WTC11 (cell line): ENCODE measurements around the gene SLC37A3. TPM values are rescaled to one million over a fixed set of nuclear protein-coding genes. Genes with fewer than 3 reads are reported as not detected.

Source experiments
- ATAC-seq: fragments of 200-7000 bp; cut with Tn5 transposase; 2 replicates; pipeline ENCODE4 v1.10.0; 2021; ENCODE audit warnings: mild to moderate bottlenecking, moderate library complexity
- CTCF ChIA-PET: fragments of 300-600 bp; sonication (Branson Sonifier 250); formaldehyde crosslinking; loops from one replicate; lab custom pipeline; 2021; ENCODE audit warnings: antibody characterized with exemption; lab: Charles Lee
- POLR2A ChIA-PET: fragments of 350-600 bp; sonication (Branson Sonifier 250); formaldehyde crosslinking; loops from one replicate; lab custom pipeline; 2021; ENCODE audit warnings: antibody characterized with exemption; lab: Charles Lee
- DNase-seq: peaks from one replicate; pipeline ENCODE4 v3.0.0; 2021; ENCODE audit warnings: low spot score
- H3K27ac Mint-ChIP-seq: 2 replicates; pipeline ENCODE4 v1.8.0; 2021; ENCODE audit warnings: mixed read lengths
- H3K27me3 Mint-ChIP-seq: 2 replicates; pipeline ENCODE4 v1.8.0; 2021; ENCODE audit warnings: low read depth, mild to moderate bottlenecking, moderate library complexity, mixed read lengths
- H3K36me3 Mint-ChIP-seq: 2 replicates; pipeline ENCODE4 v1.8.0; 2021; ENCODE audit warnings: mixed read lengths
- H3K4me1 Mint-ChIP-seq: 2 replicates; pipeline ENCODE4 v1.8.0; 2022; ENCODE audit warnings: mixed read lengths
- H3K4me3 Mint-ChIP-seq: 2 replicates; pipeline ENCODE4 v1.8.0; 2021; ENCODE audit warnings: mild to moderate bottlenecking, moderate library complexity, mixed read lengths
- H3K9me3 Mint-ChIP-seq: 2 replicates; pipeline ENCODE4 v1.8.0; 2021; ENCODE audit warnings: mixed read lengths
- ATF1 ChIP-seq: sonication (generic); formaldehyde crosslinking; IDR thresholded peaks from 2 replicates; pipeline ENCODE4 v1.8.1; 2023; ENCODE audit warnings: mild to moderate bottlenecking, moderate library complexity, missing genetic modification reagents
- CBFB ChIP-seq: sonication (generic); formaldehyde crosslinking; IDR thresholded peaks from 2 replicates; pipeline ENCODE4 v1.8.1; 2022; ENCODE audit warnings: mild to moderate bottlenecking, low read depth, missing genetic modification reagents
- EMX1 ChIP-seq: fragments of 250-450 bp; sonication (Bioruptor Pico); IDR thresholded peaks from 2 replicates; pipeline ENCODE4 v1.8.0; 2021; ENCODE audit warnings: mild to moderate bottlenecking
- ESRRA ChIP-seq: sonication (generic); formaldehyde crosslinking; IDR thresholded peaks from 2 replicates; pipeline ENCODE4 v1.8.1; 2022; ENCODE audit warnings: mild to moderate bottlenecking, missing genetic modification reagents, borderline replicate concordance
- GRHL2 ChIP-seq: fragments of 250-450 bp; sonication (Bioruptor Pico); IDR thresholded peaks from 2 replicates; pipeline ENCODE4 v1.8.0; 2022; ENCODE audit warnings: mild to moderate bottlenecking, moderate library complexity; ENCODE audit not compliant: insufficient replicate concordance, severe bottlenecking
- HMGA2 ChIP-seq: fragments of 250-450 bp; sonication (Bioruptor Pico); IDR thresholded peaks from 2 replicates; pipeline ENCODE4 v1.4.0; 2021; ENCODE audit warnings: mild to moderate bottlenecking, moderate library complexity
- JAZF1 ChIP-seq: fragments of 250-450 bp; sonication (Bioruptor Pico); IDR thresholded peaks from 2 replicates; pipeline ENCODE4 v1.9.0; 2021; ENCODE audit warnings: moderate library complexity, mild to moderate bottlenecking, inconsistent platforms
- JUN ChIP-seq: sonication (generic); formaldehyde crosslinking; IDR thresholded peaks from 2 replicates; pipeline ENCODE4 v1.8.0; 2023; ENCODE audit warnings: mild to moderate bottlenecking, missing genetic modification reagents
- MXD4 ChIP-seq: fragments of 250-450 bp; sonication (Bioruptor Pico); IDR thresholded peaks from 2 replicates; pipeline ENCODE4 v1.8.0; 2021; ENCODE audit warnings: mild to moderate bottlenecking, moderate library complexity, borderline replicate concordance
- MYBL2 ChIP-seq: sonication (generic); formaldehyde crosslinking; IDR thresholded peaks from 2 replicates; pipeline ENCODE4 v1.8.1; 2023; ENCODE audit warnings: mild to moderate bottlenecking, moderate library complexity, missing genetic modification reagents
- NR2C2 ChIP-seq: sonication (generic); formaldehyde crosslinking; IDR thresholded peaks from 2 replicates; pipeline ENCODE4 v1.8.0; 2022; ENCODE audit warnings: mild to moderate bottlenecking, missing genetic modification reagents
- SMAD4 ChIP-seq: sonication (generic); formaldehyde crosslinking; IDR thresholded peaks from 2 replicates; pipeline ENCODE4 v1.8.0; 2022; ENCODE audit warnings: mild to moderate bottlenecking, missing genetic modification reagents
- ZNF263 ChIP-seq: sonication (generic); formaldehyde crosslinking; IDR thresholded peaks from 2 replicates; pipeline ENCODE4 v1.8.1; 2022; ENCODE audit warnings: low read depth, mild to moderate bottlenecking, moderate library complexity, missing genetic modification reagents
- ZNF416 ChIP-seq: fragments of 250-450 bp; sonication (Bioruptor Pico); IDR thresholded peaks from 2 replicates; pipeline ENCODE4 v1.9.0; 2021; ENCODE audit warnings: mild to moderate bottlenecking, inconsistent platforms
- ZNF423 ChIP-seq: fragments of 250-450 bp; sonication (Bioruptor Pico); IDR thresholded peaks from 2 replicates; pipeline ENCODE4 v2.1.2; 2022; ENCODE audit warnings: mild to moderate bottlenecking, moderate library complexity
- ZNF671 ChIP-seq: fragments of 250-450 bp; sonication (Bioruptor Pico); IDR thresholded peaks from 2 replicates; pipeline ENCODE4 v1.8.0; 2021; ENCODE audit warnings: mild to moderate bottlenecking
- total RNA-seq: library from RNA; stranded (reverse); gene quantifications from 3 replicates; pipeline ENCODE4 v1.2.3, GENCODE V29; 2021
- TF ChIP-seq, protein P1 (sequence below): sonication (generic); formaldehyde crosslinking; IDR thresholded peaks from 2 replicates; pipeline ENCODE4 v1.8.1; 2023; ENCODE audit warnings: mild to moderate bottlenecking, missing genetic modification reagents
- TF ChIP-seq, protein P2 (sequence below): fragments of 250-450 bp; sonication (Bioruptor Pico); IDR thresholded peaks from 2 replicates; pipeline ENCODE4 v1.9.0; 2021; ENCODE audit warnings: mild to moderate bottlenecking
- TF ChIP-seq, protein P3 (sequence below): sonication (generic); formaldehyde crosslinking; IDR thresholded peaks from 2 replicates; pipeline ENCODE4 v1.8.1; 2022; ENCODE audit warnings: low read depth, mild to moderate bottlenecking, moderate library complexity, missing genetic modification reagents, borderline replicate concordance
- TF ChIP-seq, protein P4 (sequence below): fragments of 250-450 bp; sonication (Bioruptor Pico); IDR thresholded peaks from 2 replicates; pipeline ENCODE4 v1.9.0; 2021; ENCODE audit warnings: mild to moderate bottlenecking
- TF ChIP-seq, protein P5 (sequence below): sonication (generic); formaldehyde crosslinking; IDR thresholded peaks from 2 replicates; pipeline ENCODE4 v1.8.1; 2022; ENCODE audit warnings: low read depth, missing genetic modification reagents, borderline replicate concordance
- TF ChIP-seq, protein P6 (sequence below): sonication (generic); formaldehyde crosslinking; IDR thresholded peaks from 2 replicates; pipeline ENCODE4 v1.8.1; 2022; ENCODE audit warnings: mild to moderate bottlenecking, moderate library complexity, missing genetic modification reagents
- TF ChIP-seq, protein P7 (sequence below): fragments of 250-450 bp; sonication (Bioruptor Pico); conservative IDR thresholded peaks from 2 replicates; pipeline ENCODE4 v1.9.0; 2021; ENCODE audit warnings: mild to moderate bottlenecking
- TF ChIP-seq, protein P8 (sequence below): sonication (generic); formaldehyde crosslinking; IDR thresholded peaks from 2 replicates; pipeline ENCODE4 v1.8.1; 2023; ENCODE audit warnings: mild to moderate bottlenecking, missing genetic modification reagents, moderate library complexity

The SLC37A3 gene
- total RNA-seq, 1 experiment from 2014 or later = 54.8 TPM

DNA sequence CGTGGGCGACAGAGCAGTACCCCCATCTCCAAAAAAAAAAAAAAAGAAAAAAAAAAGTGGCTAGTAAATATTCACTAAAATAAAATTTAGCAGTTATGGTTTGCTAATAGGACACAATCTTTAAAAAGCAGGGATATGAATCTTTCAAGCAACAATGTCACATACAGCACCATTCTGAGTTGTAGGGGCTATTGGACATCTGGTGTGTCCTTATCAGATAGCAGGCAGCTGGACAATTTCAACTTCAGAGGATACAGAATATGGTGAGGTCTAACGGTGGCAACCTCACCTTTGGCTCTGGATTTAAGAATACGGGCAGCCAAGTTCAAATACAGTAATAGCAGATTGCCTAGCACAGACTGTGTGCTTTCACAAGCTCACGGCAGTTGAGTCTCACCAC, 51.1 kb downstream of the SLC37A3 start:
- TF ChIP-seq ZNF263 = no peak
- TF ChIP-seq JUN (CRISPR knock-in tag) = no peak
- no peak for TF ChIP-seq ATF1 (CRISPR knock-in tag)
- no peak for TF ChIP-seq ZNF423 (CRISPR knock-in tag)
- TF ChIP-seq, protein P1, sequence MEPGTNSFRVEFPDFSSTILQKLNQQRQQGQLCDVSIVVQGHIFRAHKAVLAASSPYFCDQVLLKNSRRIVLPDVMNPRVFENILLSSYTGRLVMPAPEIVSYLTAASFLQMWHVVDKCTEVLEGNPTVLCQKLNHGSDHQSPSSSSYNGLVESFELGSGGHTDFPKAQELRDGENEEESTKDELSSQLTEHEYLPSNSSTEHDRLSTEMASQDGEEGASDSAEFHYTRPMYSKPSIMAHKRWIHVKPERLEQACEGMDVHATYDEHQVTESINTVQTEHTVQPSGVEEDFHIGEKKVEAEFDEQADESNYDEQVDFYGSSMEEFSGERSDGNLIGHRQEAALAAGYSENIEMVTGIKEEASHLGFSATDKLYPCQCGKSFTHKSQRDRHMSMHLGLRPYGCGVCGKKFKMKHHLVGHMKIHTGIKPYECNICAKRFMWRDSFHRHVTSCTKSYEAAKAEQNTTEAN (CRISPR knock-in tag) = no peak
- TF ChIP-seq, protein P2, sequence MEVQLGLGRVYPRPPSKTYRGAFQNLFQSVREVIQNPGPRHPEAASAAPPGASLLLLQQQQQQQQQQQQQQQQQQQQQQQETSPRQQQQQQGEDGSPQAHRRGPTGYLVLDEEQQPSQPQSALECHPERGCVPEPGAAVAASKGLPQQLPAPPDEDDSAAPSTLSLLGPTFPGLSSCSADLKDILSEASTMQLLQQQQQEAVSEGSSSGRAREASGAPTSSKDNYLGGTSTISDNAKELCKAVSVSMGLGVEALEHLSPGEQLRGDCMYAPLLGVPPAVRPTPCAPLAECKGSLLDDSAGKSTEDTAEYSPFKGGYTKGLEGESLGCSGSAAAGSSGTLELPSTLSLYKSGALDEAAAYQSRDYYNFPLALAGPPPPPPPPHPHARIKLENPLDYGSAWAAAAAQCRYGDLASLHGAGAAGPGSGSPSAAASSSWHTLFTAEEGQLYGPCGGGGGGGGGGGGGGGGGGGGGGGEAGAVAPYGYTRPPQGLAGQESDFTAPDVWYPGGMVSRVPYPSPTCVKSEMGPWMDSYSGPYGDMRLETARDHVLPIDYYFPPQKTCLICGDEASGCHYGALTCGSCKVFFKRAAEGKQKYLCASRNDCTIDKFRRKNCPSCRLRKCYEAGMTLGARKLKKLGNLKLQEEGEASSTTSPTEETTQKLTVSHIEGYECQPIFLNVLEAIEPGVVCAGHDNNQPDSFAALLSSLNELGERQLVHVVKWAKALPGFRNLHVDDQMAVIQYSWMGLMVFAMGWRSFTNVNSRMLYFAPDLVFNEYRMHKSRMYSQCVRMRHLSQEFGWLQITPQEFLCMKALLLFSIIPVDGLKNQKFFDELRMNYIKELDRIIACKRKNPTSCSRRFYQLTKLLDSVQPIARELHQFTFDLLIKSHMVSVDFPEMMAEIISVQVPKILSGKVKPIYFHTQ (CRISPR knock-in tag) = no peak
- no peak for TF ChIP-seq JAZF1
- TF ChIP-seq, protein P3, sequence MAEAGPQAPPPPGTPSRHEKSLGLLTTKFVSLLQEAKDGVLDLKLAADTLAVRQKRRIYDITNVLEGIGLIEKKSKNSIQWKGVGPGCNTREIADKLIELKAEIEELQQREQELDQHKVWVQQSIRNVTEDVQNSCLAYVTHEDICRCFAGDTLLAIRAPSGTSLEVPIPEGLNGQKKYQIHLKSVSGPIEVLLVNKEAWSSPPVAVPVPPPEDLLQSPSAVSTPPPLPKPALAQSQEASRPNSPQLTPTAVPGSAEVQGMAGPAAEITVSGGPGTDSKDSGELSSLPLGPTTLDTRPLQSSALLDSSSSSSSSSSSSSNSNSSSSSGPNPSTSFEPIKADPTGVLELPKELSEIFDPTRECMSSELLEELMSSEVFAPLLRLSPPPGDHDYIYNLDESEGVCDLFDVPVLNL (CRISPR knock-in tag) = no peak
- TF ChIP-seq ZNF416 (CRISPR knock-in tag) = no peak
- TF ChIP-seq ESRRA (CRISPR knock-in tag) = no peak
- TF ChIP-seq, protein P4, sequence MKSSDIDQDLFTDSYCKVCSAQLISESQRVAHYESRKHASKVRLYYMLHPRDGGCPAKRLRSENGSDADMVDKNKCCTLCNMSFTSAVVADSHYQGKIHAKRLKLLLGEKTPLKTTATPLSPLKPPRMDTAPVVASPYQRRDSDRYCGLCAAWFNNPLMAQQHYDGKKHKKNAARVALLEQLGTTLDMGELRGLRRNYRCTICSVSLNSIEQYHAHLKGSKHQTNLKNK = no peak
- TF ChIP-seq, protein P5, sequence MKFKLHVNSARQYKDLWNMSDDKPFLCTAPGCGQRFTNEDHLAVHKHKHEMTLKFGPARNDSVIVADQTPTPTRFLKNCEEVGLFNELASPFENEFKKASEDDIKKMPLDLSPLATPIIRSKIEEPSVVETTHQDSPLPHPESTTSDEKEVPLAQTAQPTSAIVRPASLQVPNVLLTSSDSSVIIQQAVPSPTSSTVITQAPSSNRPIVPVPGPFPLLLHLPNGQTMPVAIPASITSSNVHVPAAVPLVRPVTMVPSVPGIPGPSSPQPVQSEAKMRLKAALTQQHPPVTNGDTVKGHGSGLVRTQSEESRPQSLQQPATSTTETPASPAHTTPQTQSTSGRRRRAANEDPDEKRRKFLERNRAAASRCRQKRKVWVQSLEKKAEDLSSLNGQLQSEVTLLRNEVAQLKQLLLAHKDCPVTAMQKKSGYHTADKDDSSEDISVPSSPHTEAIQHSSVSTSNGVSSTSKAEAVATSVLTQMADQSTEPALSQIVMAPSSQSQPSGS (CRISPR knock-in tag) = no peak
- TF ChIP-seq ZNF671 (CRISPR knock-in tag) = no peak
- TF ChIP-seq, protein P6, sequence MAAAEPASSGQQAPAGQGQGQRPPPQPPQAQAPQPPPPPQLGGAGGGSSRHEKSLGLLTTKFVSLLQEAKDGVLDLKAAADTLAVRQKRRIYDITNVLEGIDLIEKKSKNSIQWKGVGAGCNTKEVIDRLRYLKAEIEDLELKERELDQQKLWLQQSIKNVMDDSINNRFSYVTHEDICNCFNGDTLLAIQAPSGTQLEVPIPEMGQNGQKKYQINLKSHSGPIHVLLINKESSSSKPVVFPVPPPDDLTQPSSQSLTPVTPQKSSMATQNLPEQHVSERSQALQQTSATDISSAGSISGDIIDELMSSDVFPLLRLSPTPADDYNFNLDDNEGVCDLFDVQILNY (CRISPR knock-in tag) = no peak
- no peak overlapping the region for H3K4me3 Mint-ChIP-seq
- H3K4me1 Mint-ChIP-seq = no peaks in the 10 kb centered on the region
- POLR2A ChIA-PET = no interaction called here
- CTCF ChIA-PET = no interaction called here
- no peak overlapping the region for H3K27ac Mint-ChIP-seq
- no peak for ATAC-seq
- no peaks in the 10 kb centered on the region for H3K27me3 Mint-ChIP-seq
- peaks cover 55% of the 10 kb centered on the region for H3K36me3 Mint-ChIP-seq
- no peak for DNase-seq
- H3K9me3 Mint-ChIP-seq = no peaks in the 10 kb centered on the region

DNA sequence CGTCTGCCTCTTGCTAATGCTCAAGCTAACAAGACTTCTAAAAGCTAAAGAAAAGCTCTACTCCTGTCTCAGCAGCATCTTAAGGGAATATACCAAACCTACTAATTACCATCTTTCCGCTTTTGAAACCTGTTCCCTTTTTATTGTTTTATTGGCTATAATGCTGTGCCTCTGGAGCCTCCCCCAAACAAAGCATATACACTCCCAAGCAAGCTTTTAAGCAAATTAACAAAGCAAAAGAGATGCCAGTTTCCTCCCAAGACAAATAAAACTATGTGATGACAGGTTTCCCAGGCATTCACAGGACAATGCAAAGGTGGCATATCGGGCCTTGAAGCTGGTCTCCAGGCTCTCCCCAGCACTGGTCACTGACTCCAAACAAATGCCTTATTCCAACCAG, 52.9 kb downstream of the SLC37A3 start:
- ChIA-PET CTCF (no interaction called here), POLR2A (no interaction called here)
- Mint-ChIP-seq H3K27me3 (no peaks in the 10 kb centered on the region), H3K9me3 (no peaks in the 10 kb centered on the region), H3K27ac (no peak overlapping the region), H3K4me1 (no peaks in the 10 kb centered on the region), H3K4me3 (no peak overlapping the region), H3K36me3 (peaks cover 58% of the 10 kb centered on the region)
- DNase-seq = no peak
- ATAC-seq = no peak
- no peak for TF ChIP-seq HMGA2 (CRISPR knock-in tag)
- TF ChIP-seq SMAD4 (CRISPR knock-in tag) = no peak
- TF ChIP-seq, protein P4 = no peak
- TF ChIP-seq CBFB (CRISPR knock-in tag) = no peak
- TF ChIP-seq GRHL2 (CRISPR knock-in tag) = no peak
- no peak for TF ChIP-seq NR2C2
- TF ChIP-seq, protein P6 (CRISPR knock-in tag) = no peak
- TF ChIP-seq MYBL2 (CRISPR knock-in tag) = no peak
- TF ChIP-seq, protein P7, sequence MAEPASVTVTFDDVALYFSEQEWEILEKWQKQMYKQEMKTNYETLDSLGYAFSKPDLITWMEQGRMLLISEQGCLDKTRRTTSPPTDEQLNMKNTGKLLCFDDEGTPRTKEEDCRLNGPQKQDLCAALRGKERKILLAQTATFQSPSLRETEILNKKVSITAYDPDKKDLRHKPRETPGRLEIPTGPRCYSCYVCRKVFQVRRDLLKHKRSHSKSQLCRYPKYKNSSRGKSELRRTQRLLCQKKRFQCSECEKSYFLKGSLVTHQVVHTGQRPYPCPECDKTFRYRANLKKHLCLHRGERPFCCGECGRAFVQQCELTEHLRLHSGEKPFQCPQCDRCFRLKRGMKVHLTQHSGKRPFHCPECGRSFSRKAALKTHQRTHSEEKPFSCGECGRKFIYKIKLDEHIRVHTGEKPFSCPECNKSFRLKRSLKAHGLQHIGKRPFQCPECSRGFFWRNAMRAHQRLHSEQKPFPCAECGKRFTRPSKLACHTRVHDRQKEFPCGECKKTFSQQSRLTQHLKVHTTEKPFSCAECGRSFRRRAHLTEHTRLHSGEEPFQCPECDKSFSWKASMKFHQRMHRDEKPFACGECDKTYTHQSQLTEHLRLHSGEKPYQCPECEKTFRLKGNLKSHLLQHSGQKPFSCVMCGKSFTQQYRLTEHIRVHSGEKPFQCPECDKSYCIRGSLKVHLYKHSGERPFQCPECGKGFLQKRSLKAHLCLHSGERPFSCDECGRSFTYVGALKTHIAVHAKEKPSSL (CRISPR knock-in tag) = no peak
- TF ChIP-seq, protein P8, sequence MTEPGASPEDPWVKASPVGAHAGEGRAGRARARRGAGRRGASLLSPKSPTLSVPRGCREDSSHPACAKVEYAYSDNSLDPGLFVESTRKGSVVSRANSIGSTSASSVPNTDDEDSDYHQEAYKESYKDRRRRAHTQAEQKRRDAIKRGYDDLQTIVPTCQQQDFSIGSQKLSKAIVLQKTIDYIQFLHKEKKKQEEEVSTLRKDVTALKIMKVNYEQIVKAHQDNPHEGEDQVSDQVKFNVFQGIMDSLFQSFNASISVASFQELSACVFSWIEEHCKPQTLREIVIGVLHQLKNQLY (CRISPR knock-in tag) = no peak
- TF ChIP-seq MXD4 (CRISPR knock-in tag) = no peak
- TF ChIP-seq EMX1 (CRISPR knock-in tag) = no peak
